ENCODE data around the gene SLC39A3. TPM values are rescaled to one million over a fixed set of nuclear protein-coding genes. Genes with fewer than 3 reads are reported as not detected.

SLC39A3 gene
- total RNA-seq, 1 donor from 2014 or later: 20.4 TPM

DNA sequence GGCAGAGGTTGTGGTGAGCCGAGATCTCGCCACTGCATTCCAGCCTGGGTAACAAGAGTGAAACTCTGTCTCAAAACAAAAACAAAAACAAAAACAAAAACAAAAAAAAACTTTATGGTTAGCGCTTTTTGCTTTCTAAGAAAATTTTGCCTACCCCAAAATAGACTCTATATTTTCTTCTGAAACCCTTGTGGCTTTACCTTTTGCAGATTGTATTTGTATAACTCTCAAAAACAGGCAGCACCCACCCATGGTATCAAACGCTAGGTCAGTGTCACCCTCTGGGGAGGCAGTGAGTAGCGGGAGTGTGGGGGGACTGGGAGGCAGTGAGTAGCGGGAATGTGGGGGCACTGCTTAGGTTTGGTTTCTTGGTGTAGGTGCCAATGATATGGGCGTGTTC lies 7.5 kb upstream of the SLC39A3 start:
- no peak for DNase-seq

DNA sequence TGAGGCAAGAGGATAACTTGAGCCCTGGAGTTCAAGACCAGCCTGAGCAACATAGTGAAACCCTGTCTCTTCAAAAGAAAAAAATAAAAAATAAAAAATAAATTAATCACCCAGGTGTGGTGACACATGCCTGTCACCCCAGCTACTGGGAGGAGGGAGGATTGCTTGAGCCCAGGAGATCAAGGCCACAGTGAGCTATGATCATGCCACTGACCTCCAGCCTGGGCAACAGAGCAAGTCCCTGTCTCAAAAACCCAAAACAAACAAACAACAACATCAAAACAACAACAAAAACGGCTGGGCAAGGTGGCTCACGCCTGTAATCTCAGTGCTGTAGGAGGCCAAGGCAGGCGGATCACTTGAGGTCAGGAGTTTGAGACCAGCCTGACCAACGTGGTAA lies 4.3 kb upstream of the SLC39A3 start:
- DNase-seq: no peak

DNA sequence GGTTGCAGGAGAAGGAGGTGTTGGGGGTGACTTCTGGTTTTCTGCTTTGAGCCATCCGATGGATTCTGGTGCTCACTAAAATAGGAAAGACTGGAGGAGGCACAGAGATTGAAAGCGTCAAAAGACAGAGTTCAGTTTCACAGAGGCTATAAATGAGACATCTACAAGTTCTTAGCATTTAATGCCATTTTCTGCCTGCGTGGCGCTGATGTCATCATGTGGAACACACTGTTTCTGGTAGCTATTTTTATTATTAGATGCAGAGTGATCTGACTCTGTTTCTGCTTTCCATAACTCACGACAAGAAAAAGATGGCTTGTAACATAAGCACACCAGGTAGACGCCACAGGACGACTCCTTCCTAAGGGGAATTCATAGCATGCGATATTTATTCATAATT lies 3.3 kb upstream of the SLC39A3 start:
- no peak for DNase-seq

DNA sequence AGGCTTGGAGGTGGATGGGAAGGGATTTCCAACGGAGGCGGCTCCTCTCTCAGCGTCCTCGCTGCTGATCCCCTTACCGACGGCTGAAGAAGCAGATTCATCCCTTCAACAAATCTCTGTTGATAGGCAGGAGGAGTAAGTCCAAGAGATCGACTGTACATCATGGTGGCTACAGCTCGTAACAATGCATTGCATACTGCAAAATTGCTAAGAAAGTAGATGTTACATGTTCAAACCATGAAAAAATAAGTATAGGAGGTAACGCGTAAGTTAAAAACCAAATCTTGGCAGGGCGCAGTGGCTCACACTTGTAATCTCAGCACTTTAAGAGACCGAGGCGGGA lies 468 bp upstream of the SLC39A3 start:
- no peak for DNase-seq

DNA sequence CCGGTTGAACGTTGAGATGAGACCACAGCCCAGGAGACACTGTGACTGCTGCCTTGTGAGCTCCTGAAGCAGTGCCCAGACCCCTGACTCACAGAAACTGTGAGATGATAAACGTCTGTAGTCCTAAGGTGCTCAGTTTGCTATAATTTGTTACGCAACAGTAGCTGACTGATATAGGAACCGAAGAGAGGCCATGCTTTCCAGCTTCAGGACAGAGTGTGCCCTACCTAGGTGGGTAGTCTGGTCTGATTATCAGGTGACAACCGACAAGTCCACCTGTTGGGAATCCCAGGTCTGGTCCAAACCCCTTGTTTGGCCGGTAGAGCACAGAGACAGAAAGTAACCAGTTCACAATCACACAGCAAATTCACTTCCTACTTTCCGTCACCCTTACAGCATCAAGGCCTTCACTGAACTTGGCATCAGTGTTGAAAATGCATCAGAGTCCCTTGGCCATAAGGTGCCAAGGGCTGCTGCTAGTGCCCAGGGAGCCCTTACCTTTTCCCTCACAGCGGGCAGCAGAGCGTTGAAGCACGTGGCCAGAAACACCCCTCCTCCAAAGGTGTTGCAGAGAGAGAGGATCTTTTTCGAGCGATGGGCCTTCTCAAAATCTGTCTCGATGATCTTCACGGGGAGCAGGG lies 3.1 kb downstream of the SLC39A3 start:
- no peak for DNase-seq

DNA sequence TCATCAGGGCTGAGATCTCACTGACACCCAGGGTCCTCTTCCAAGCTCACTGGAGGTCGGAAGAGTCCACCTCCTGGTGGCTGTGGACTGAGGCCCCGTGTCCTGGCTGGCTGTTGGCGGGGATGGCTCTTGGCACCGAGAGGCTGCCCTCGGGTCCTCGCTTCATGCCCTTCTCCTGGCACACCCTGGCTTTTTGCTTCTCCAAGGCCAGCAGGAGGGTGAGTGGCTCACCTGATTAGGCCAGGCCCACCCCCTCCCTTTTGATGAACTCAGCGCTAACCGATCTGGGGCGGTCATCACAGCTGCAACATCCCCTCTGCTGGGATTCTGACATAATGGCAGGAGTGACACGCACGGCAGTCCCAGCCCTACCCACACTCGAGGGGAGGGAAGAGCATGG lies 4.4 kb downstream of the SLC39A3 start:
- no peak for DNase-seq

DNA sequence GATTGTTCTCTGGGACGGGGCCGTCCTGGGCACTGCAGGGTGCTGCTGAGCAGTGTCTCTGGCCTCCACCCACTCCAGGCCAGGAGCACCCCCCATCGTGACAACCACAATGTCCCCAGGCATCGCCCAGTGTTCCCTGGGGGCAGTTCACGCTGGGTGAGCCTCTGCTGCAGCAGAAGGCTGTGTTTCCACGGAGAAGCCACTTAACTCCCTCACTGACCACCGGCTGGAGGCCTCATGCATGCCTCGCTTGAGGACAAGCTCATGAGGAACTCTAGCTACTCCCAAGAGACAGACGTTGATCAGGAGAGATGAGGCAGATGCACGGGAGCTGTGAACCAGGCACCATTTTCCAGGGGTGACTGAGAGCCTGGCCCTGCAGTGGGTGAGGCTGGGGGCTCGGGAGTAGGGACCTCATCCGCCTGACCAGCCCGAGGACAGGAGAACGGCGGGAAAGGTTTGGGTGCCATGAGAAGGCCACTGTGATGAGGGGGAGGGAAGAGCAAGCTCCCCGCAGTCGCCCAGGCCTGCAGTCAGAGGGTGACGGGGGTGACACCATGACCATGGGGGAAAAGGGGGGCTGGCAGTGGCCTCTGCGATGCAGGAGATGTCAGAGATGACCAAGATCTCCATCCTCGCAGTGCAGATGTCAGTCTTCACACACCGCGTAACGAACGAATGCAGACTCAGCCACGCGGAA lies 5.1 kb downstream of the SLC39A3 start:
- DNase-seq: no peak

DNA sequence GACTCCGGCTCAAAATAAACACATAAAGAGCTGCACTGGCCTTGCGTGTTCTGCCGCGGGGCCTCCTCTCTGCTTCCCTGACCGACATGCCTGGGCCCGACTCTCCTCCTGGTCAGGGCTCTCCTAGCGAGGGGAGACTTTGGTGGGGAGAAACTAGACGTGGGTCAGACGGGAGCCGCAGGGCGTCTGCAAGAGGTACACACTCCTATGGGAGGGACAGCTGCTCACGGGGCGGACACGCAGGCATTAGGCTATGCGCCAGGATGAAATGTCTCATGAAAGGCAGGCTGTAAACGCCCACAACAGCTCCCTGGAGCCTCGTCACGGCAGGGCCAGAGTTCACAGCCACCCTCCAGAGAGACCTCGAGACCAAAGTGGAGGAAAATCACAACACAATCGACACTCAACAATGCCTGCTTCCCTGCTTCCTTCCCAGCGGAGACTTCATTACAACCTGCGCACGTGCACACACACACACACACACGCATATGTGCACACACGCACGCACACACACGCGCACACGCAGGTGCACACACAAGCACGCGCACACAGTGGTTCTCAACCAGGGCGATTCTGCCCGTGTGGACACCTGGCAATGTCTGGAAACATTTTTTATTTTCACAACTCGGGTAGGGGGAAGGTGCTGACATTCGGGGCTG lies 5.8 kb downstream of the SLC39A3 start:
- DNase-seq: no peak

DNA sequence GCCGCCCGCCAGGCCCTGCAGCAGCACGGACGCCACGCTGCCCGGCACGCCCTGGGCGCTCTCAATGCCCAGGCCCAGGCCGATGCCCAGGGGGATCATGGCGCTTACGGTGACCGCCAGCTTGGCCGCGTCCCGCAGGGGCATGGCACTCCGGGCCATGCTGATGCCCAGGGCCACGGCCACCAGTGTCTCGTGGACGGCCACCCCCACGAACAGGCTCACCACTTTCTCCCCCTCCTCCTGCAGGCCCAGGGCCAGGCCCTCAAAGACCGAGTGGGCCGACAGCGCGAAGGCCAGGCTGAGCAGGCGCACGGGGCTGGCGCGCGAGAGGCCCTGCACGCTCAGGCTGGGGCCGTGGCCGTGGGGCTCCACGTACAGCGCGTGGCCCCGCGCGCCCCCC lies 6.9 kb downstream of the SLC39A3 start:
- DNase-seq: no peak

DNA sequence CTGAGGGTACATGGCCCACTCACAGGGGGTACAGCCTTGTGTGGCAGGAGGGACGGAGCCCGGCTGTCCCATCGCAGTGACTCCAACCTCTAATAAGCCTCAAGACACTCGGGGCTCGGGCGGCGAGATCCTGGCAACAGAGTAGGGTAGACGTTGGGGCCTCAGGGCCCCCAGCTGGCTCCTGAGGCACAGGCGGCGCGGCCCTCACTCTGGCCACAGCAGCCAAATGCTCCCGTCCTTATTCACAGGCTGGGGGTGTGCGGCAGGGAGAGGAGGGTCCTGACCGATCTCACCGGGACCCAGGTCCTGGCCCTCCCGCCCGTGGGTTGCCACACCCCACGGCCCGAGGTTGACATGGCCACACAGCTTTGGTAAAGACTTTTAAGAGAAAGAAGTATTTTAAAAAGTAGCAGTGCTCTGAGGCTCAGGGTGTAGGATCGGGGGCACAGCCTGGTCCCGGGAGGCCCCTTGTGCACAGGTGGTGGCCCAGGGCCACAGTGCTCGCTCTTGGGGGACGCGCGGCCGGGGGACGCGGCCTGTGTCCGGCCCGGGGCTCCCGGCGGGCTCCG lies 7.6 kb downstream of the SLC39A3 start:
- no peak for DNase-seq

DNA sequence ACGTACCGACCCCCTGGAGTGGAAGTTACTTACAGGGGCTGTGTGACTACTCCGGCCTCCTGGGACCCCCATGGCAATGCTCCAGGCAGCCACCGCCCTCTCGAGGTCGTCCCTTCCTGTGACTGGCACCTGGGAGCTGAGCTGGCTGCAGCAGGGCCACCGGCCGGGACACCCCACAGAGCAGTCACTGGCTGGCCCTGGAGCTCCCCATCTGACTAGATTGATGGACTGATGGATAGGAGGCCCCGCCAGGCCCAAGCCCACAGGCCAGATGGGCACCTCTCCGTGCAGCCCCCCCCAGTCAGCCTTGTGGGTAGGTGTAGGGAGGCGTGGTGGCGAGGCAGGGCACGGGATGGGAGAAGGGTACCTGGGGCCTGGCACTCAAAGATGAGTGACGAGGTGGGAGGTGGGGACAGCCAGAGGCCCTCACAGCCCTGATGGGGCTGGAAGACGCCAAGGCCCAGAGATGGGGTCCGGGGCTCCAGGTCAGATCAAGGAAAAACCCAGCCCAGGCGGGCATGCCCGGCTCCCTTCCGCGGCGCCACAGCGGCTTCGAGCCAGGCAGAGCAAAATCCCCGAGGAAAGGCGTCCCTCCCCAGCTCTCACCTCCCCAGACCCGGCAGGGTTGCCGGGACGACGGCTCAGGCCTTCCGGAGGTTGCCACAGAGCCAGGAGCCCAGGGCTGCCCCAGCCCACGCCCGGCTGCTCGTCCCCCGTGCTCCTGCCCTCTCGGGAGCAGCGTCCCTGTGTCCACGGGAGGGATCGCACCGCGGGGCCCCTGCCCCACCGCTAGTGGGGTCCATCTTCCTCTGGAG lies 8.4 kb downstream of the SLC39A3 start:
- no peak for DNase-seq

DNA sequence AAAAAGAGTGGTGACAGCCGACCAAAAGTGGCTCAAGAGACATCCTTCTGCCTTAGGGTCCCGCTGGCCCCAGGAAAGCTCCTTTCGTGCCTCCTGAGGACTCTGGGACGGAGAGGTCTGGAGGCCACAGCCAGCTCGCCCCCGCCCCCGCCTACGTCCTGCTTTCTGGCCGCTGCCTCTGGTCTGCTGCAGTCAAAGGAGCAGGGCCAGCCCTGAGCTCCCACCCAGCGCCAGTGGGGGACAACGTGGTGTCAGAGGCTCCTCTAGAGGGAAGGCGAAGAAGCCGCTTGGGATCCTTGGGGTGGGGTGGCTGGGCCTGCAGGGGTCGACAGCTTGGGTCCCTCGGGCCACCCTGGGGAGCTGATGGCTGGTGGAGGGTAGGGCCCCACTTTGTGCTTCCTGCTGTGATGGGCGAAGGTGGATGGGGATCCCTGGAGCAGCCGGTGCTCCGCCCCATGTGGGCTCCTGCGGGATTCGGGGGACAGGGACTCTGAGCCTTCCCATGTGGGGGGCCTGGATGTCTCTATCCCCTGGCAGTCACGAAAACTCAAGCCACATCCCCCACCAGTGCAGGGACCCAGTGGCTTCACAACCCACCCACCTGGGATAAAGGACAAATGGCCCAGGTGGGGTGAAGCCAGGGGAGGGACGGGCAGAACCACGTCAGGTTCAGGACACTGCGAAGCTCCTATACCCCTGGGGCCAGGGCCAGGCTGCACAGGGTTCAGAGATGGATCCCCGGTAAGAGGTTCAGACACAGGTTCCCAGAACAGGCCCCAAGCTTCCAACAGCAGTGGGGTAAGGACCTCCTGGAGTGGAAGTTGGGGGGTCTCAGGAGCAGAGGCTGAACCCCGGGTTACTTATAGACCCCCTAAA lies 9.6 kb downstream of the SLC39A3 start:
- DNase-seq: no peak

DNA sequence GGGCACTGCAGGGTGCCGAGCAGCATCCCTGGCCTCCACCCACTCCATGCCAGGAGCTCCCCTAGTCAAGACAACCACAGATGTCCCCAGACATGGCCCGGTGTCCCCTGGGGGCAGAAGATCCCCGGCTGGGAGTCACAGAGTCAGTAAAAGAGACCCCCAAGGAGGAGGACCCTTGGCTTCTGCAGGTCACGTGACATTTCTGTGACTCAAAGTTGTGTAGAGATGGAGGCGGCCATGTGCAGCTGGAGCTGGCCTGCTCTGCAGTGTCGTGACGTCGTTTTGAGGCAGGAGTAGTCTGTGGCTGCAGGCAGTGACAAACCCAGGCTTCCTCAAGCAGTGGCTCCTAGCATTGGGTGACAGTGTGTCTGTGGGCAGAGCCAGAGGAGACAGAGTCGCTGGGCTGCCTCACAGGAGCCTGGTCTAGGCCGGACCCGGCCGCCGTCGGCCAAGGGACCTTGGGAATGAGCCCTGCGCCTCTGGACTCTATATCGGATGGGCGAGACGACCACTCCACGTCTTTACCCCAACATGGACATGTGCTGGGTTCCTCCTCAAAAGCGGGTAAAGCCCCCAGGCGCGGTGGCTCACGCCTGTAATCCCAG lies 10.9 kb downstream of the SLC39A3 start:
- DNase-seq: no peak

DNA sequence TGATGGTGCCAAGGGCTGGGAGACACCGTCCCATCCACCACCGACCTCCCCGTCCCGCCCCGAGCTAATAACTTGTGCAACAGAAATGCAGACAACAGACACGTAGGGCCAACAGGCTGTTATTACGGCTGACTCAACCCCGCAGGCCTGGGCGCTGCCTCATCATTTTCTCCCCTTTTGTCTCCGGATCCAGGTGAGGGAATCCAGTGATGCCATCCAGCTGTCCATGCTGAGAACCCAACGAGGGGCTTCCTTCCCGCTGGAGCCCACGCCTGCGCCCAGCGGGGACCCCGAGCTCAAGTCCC lies 12.2 kb downstream of the SLC39A3 start:
- no peak for DNase-seq

DNA sequence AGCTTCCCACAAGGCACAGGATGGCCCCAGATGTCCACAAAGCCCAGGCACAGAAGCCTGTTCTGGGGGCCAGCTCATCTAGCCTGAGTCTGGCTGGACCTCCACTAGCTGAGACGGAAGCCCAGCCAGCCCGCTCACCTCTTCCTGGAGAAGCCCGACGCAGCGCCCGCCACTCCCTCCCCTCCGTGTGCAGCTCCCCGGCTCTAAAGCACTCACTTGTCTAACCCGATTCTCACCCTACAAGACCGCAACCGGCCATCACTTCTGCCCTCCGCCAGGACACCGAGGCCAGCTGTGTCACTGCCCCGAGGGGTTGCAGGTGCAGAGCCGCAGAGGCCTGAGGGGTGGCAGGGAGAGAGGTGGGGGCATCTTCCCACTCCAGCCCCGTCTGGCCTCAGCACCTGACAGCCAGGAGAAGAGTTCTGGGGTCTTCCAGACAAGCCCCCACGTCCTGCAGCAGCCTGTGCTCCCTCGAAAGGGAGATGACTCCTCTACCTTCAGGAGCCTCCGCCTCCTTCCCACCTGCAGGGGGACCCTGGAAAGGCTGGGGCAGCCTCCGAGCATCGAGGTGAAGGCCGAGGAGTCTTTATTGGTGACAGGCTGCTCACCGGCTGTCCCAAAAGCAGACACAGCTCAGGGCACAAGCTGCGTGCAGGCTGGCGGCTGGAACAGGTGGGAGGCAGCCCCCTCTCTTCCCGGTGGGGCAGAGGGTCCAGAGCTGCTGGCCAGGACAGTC lies 12.7 kb downstream of the SLC39A3 start:
- no peak for DNase-seq

DNA sequence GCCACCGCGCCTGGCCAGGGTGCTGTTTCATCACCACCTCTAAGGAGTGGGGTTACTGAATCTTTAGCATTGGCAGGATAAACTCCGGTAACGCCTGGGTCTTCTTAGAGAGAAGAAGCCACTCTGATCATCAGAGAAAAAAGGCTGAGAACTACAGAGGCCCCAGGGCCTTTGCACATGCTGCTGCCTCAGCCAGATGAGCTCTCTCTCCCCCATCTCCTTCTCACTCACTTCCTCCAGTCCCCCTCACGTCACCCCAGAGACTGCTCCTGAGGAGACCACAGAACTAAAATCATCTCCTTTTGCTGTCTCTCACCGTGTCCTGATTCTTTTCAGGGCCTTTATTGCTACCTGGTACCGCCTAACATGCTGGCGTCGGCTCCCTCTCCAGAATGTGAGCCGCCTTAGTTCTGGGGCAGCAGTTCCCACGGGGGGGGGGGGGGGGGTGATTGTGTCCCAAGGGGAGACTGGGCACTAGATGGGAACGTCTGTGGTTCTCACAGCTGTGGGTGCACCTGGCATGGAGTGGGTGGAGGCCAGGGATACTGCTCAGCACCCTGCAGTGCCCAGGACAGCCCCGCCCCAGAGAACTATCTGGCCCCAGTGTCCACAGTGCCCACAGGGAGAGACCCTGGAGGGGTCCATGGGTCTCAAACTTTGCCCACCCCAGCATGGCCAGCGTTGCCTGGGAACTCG lies 13.5 kb downstream of the SLC39A3 start:
- no peak for DNase-seq

DNA sequence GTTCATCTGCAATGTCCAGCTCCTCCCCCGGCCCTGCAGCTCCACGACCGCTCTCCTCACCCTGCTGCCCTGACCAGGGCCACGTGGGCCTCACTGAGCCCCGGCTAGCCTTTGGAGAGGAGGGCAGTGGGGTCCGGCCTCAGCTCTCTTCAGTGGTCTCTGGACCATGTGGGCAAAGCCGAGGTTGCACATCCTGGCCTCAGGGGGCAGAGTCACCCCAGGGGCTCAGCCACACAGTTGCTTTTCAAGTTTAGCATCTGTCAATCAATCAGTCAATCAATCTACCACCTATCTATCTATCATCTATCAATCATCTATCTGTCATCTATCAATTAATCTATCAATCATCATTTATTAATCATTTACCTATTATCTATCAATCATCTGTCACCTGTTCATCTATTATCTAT lies 15.7 kb downstream of the SLC39A3 start:
- no peak for DNase-seq

DNA sequence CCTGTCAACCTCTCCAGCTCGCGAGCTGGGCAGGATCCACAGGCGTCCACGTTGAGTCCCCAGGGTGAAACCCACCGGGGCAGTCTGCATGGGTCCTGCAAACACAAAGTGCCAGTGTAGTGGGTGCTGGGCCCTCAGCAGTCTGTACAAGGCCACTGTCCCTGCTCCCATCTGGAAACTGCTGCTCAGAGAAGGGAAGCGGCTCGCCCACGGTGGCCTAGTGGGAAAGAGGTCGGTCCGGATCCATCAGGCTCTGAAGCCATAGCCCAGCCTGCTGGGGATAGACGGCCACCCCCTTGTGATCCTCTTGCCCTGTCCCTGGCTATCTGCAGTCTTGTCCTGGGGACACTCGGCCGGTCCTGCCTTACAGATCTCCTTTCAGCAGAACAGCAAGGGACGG lies 16.1 kb downstream of the SLC39A3 start:
- no peak for DNase-seq

DNA sequence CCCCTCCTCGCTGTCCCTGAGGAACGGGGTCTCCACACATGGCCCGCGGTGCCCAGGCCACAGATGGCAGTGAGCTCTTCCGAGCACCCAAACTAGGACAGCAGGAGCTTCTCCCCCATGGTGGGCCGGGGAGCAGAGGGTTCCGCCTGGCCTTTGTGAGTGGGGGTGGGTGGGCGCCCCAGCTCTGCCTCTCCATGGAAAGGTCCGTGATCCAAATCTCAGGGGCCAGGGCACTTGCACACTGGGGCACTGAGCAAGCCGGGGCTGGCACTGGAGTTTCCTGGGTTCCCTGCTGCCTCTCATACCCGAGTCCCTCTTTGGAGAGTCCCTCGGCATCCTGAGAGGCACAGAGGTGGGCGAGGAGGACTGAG lies 16.5 kb downstream of the SLC39A3 start:
- DNase-seq: no peak
